Right lobe of liver (tissue), 4 donors: ENCODE results near the gene TUB.

Experiments used
- CTCF ChIP-seq, 4 donors: fragments of 200-600 bp in 3 of 4; fragments of 450-650 bp in 1 of 4; IDR thresholded peaks; one replicate each; pipeline versions ENCODE4 v1.5.1 to v1.8.0; 2016 to 2022; ENCODE audit warnings: antibody characterized with exemption in 4 of 4, mild to moderate bottlenecking in 2 of 4
- POLR2A ChIP-seq: fragments of 450-650 bp; IDR thresholded peaks from one replicate; pipeline ENCODE4 v1.6.1; 2017; ENCODE audit warnings: antibody characterized with exemption, mild to moderate bottlenecking
- donor health status: DM: no; HTN: no; CAD: no.
- donor health status: DM: no; HTN: no; CAD: no.
- donor health status: DM: no; HTN: yes; CAD: no.

GRCh38 chr11:8032122-8032521, 48.9 kb upstream of the TUB start:
- TF ChIP-seq CTCF (IDR thresholded peaks at IDR 0.05) (no peak), POLR2A (no peak)
